Breast epithelium (tissue), 3 donors: ENCODE data around the gene CSF2.

ENCODE experiments used
- CTCF ChIP-seq, 3 donors: fragments of 450-650 bp; IDR thresholded peaks; one replicate each; pipeline ENCODE4 v1.5.1; 2016 to 2017; ENCODE audit warnings: antibody characterized with exemption in 3 of 3, mild to moderate bottlenecking in 3 of 3, moderate library complexity in 3 of 3
- POLR2A ChIP-seq: fragments of 450-650 bp; IDR thresholded peaks from one replicate; pipeline ENCODE4 v1.6.1; 2016; ENCODE audit warnings: antibody characterized with exemption, mild to moderate bottlenecking, moderate library complexity
- POLR2AphosphoS5 ChIP-seq, 3 donors: sonication (generic); formaldehyde crosslinking; IDR thresholded peaks; one replicate each; pipeline ENCODE4 v1.6.1; 2017; ENCODE audit warnings: antibody characterized with exemption in 3 of 3

- TF ChIP-seq CTCF (IDR thresholded peaks at IDR 0.05) (no peak), POLR2AphosphoS5 (IDR thresholded peaks at IDR 0.05) (no peak), POLR2A (no peak)
Observed at GRCh38 chr5:132054031-132054696, 19.4 kb upstream of the CSF2 start.
